Measurements from ENCODE around the gene MYBPC3.

DNA sequence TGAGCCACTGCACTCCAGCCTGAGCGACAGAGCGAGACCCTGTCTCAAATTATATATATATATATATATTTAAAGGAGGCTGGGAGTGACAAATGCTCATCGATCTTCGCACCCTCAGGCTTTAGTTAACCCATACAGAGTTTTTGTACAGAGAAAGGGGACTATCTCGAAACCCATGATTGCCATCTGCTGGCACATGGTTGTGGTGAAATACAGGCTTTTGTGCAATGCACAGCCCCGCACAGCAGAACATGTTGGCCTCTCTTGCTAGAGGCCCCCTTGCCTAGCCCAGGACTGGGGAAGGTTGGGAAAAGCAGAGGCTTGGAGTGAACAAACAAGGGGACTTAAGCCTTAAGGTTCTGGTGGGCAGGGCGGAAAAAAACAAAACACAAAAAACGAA is 3.6 kb downstream of the MYBPC3 start:
- TF ChIP-seq SP1 (IDR thresholded peaks at IDR 0.05; ENCODE audit: low read depth, low read length) = no peak
- no peak for TF ChIP-seq BHLHE40 (IDR thresholded peaks at IDR 0.05; ENCODE audit: borderline replicate concordance in 1 of 2, low read depth in 2 of 2, low read length in 1 of 2)
- no peak for TF ChIP-seq TAF1 (IDR thresholded peaks at IDR 0.05; ENCODE audit: borderline replicate concordance, low read depth, low read length)
- no peak for TF ChIP-seq PKNOX1 (IDR thresholded peaks at IDR 0.05)
- TF ChIP-seq, protein P1, sequence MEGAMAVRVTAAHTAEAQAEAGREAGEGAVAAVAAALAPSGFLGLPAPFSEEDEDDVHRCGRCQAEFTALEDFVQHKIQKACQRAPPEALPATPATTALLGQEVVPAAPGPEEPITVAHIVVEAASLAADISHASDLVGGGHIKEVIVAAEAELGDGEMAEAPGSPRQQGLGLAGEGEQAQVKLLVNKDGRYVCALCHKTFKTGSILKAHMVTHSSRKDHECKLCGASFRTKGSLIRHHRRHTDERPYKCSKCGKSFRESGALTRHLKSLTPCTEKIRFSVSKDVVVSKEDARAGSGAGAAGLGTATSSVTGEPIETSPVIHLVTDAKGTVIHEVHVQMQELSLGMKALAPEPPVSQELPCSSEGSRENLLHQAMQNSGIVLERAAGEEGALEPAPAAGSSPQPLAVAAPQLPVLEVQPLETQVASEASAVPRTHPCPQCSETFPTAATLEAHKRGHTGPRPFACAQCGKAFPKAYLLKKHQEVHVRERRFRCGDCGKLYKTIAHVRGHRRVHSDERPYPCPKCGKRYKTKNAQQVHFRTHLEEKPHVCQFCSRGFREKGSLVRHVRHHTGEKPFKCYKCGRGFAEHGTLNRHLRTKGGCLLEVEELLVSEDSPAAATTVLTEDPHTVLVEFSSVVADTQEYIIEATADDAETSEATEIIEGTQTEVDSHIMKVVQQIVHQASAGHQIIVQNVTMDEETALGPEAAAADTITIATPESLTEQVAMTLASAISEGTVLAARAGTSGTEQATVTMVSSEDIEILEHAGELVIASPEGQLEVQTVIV (IDR thresholded peaks at IDR 0.05; ENCODE audit: borderline replicate concordance, partially characterized antibody) = no peak
- no peak for TF ChIP-seq EZH2 (IDR thresholded peaks at IDR 0.05; ENCODE audit: borderline replicate concordance, control insufficient read depth, low read depth, low read length)
- peak; percentile 28; the same call in 1 of the 2 replicates for TF ChIP-seq RUNX3 (IDR thresholded peaks at IDR 0.05; ENCODE audit: low read length)
- TF ChIP-seq RAD51 (IDR thresholded peaks at IDR 0.05) = no peak
- TF ChIP-seq PRDM15 (CRISPR knock-in tag; IDR thresholded peaks at IDR 0.05) = no peak
- TF ChIP-seq HDAC6 (IDR thresholded peaks at IDR 0.05; ENCODE audit: unreplicated experiment) = no peak
- TF ChIP-seq SIN3A (IDR thresholded peaks at IDR 0.05; ENCODE audit: low read depth, low read length) = no peak

Data from GM12878 (cell line).